H1 (cell line): ENCODE measurements around the gene SMARCA4. TPM values are rescaled to one million over a fixed set of nuclear protein-coding genes. Genes with fewer than 3 reads are reported as not detected.

Experiments used
- CTCF ChIA-PET: fragments of 300-600 bp; sonication (Branson Sonifier 250); formaldehyde crosslinking; loops from one replicate; lab custom pipeline; 2021; ENCODE audit not compliant: partially characterized antibody; lab: Charles Lee
- POLR2A ChIA-PET: fragments of 300-600 bp; sonication (Branson Sonifier 250); formaldehyde crosslinking; loops from one replicate; lab custom pipeline; 2021; ENCODE audit warnings: inconsistent platforms; ENCODE audit not compliant: partially characterized antibody; lab: Charles Lee
- DNase-seq, 2 experiments: peaks; one replicate each; pipeline versions ENCODE4 v3.0.0 to v3.0.0-alpha.2; 2010 to 2022; ENCODE audit warnings: low spot score in 2 of 2, low read depth in 1 of 2, mixed read lengths in 1 of 2
- FAIRE-seq: peaks from 2 replicates; lab custom pipeline; 2011; peaks lifted over from hg19 to GRCh38; lab: Jason Lieb, UNC
- H2AFZ ChIP-seq: 2 replicates; pipeline ENCODE4 v1.8.1; 2012; ENCODE audit warnings: low read length, inconsistent platforms
- H2AK5ac ChIP-seq: 2 replicates; pipeline ENCODE4 v1.6.1; 2013; ENCODE audit warnings: low read depth, low read length
- H2BK120ac ChIP-seq: replicated peaks from 2 replicates; pipeline ENCODE3; 2013; ENCODE audit warnings: low read depth, low read length, inconsistent platforms
- H2BK12ac ChIP-seq: 2 replicates; pipeline ENCODE4 v1.6.1; 2013; ENCODE audit warnings: low read depth, low read length
- H2BK15ac ChIP-seq: 2 replicates; pipeline ENCODE4 v1.6.1; 2013; ENCODE audit warnings: low read length
- H2BK20ac ChIP-seq: 2 replicates; pipeline ENCODE4 v1.6.1; 2013; ENCODE audit warnings: low read length
- H2BK5ac ChIP-seq: 2 replicates; pipeline ENCODE4 v1.6.1; 2013; ENCODE audit warnings: low read depth, low read length
- H3K14ac ChIP-seq: 2 replicates; pipeline ENCODE4 v1.6.1; 2013; ENCODE audit warnings: inconsistent platforms; ENCODE audit not compliant: insufficient read length
- H3K18ac ChIP-seq: 2 replicates; pipeline ENCODE4 v1.6.1; 2013; ENCODE audit warnings: low read length; ENCODE audit errors: extremely low read depth
- H3K23ac ChIP-seq: 2 replicates; pipeline ENCODE4 v1.6.1; 2013; ENCODE audit warnings: inconsistent platforms; ENCODE audit not compliant: insufficient read length
- H3K23me2 ChIP-seq: 2 replicates; pipeline ENCODE4 v1.6.1; 2013; ENCODE audit warnings: low read depth, low read length
- H3K27ac ChIP-seq: 2 replicates; pipeline ENCODE4 v1.6.1; 2011; ENCODE audit warnings: low read depth, low read length, inconsistent platforms
- H3K27me3 ChIP-seq, 4 experiments: replicated peaks in 1 of 4; 1 replicate in 1 of 4; 2 replicates in 3 of 4; pipeline versions ENCODE4 v1.6.1 to v1.8.1; 2011 to 2013; ENCODE audit warnings: low read length in 3 of 4, mild to moderate bottlenecking in 3 of 4, inconsistent platforms in 2 of 4, mixed read lengths in 2 of 4, moderate library complexity in 1 of 4; ENCODE audit not compliant: control insufficient read depth in 3 of 4, insufficient read depth in 3 of 4; ENCODE audit errors: extremely low read depth in 1 of 4
- H3K36me3 ChIP-seq, 4 experiments: 2 replicates each; pipeline versions ENCODE4 v1.6.1 to v1.8.1; 2011 to 2013; ENCODE audit warnings: mild to moderate bottlenecking in 4 of 4, low read length in 3 of 4, moderate library complexity in 2 of 4, control low read depth in 1 of 4, inconsistent platforms in 1 of 4; ENCODE audit not compliant: insufficient read depth in 4 of 4, control insufficient read depth in 2 of 4
- H3K4ac ChIP-seq: replicated peaks from 2 replicates; pipeline ENCODE3; 2013; ENCODE audit warnings: low read length, low read depth, mixed read lengths, inconsistent platforms; ENCODE audit not compliant: insufficient read length
- H3K4me1 ChIP-seq, 4 experiments: replicated peaks in 1 of 4; 1 replicate in 1 of 4; 2 replicates in 3 of 4; pipeline versions ENCODE4 v1.6.1 to v1.8.1; 2011 to 2013; ENCODE audit warnings: low read length in 3 of 4, inconsistent platforms in 2 of 4, mixed read lengths in 1 of 4; ENCODE audit not compliant: insufficient read depth in 4 of 4, control insufficient read depth in 3 of 4
- H3K4me2 ChIP-seq, 2 experiments: 2 replicates each; pipeline versions ENCODE4 v1.6.1 to v1.8.1; 2011 to 2013; ENCODE audit warnings: low read depth in 2 of 2, low read length in 2 of 2, control low read depth in 1 of 2, inconsistent platforms in 1 of 2, mild to moderate bottlenecking in 1 of 2; ENCODE audit not compliant: insufficient read depth in 1 of 2
- H3K4me3 ChIP-seq, 4 experiments: fragments of 200-600, 300-600 bp in 1 of 4; sonication (generic), shearing (Covaris generic), sonication (Bioruptor Twin) in 1 of 4; 2 replicates each; pipeline versions ENCODE4 v1.5.1 to v1.8.1; 2011 to 2016; ENCODE audit warnings: low read length in 4 of 4, low read depth in 3 of 4, control low read depth in 2 of 4, inconsistent platforms in 2 of 4, mild to moderate bottlenecking in 2 of 4, mixed read lengths in 1 of 4, moderate library complexity in 1 of 4; ENCODE audit not compliant: insufficient read depth in 2 of 4; ENCODE audit errors: extremely low read depth in 1 of 4
- H3K56ac ChIP-seq: replicated peaks from 2 replicates; pipeline ENCODE3; 2013; ENCODE audit warnings: low read depth, mild to moderate bottlenecking, mixed read lengths, low read length, inconsistent platforms; ENCODE audit not compliant: insufficient read length
- H3K79me1 ChIP-seq: 2 replicates; pipeline ENCODE4 v1.6.1; 2013; ENCODE audit warnings: low read depth, low read length, control low read depth
- H3K79me2 ChIP-seq, 2 experiments: 2 replicates each; pipeline versions ENCODE4 v1.6.1 to v1.8.1; 2012 to 2013; ENCODE audit warnings: low read length in 2 of 2, mild to moderate bottlenecking in 2 of 2, inconsistent platforms in 1 of 2; ENCODE audit not compliant: insufficient read depth in 2 of 2, control insufficient read depth in 1 of 2
- H3K9ac ChIP-seq, 4 experiments: replicated peaks in 1 of 4; 1 replicate in 1 of 4; 2 replicates in 3 of 4; pipeline versions ENCODE4 v1.6.1 to v1.8.1; 2011 to 2013; ENCODE audit warnings: low read depth in 3 of 4, low read length in 3 of 4, control low read depth in 2 of 4, mild to moderate bottlenecking in 2 of 4, moderate library complexity in 2 of 4, inconsistent platforms in 1 of 4; ENCODE audit errors: extremely low read depth in 1 of 4
- H3K9me3 ChIP-seq, 2 experiments: 2 replicates each; pipeline versions ENCODE4 v1.6.1 to v1.8.1; 2012 to 2013; ENCODE audit warnings: mild to moderate bottlenecking in 2 of 2, moderate library complexity in 2 of 2, control low read depth in 1 of 2, inconsistent platforms in 1 of 2, low read depth in 1 of 2, low read length in 1 of 2, mixed read lengths in 1 of 2; ENCODE audit not compliant: insufficient read depth in 2 of 2
- H4K20me1 ChIP-seq, 2 experiments: replicated peaks in 1 of 2; 2 replicates each; pipeline versions ENCODE3 to v1.8.1; 2011 to 2013; ENCODE audit warnings: inconsistent platforms in 2 of 2, low read length in 2 of 2, mild to moderate bottlenecking in 1 of 2; ENCODE audit not compliant: insufficient read depth in 2 of 2, control insufficient read depth in 1 of 2
- H4K5ac ChIP-seq: 2 replicates; pipeline ENCODE4 v1.6.1; 2013; ENCODE audit warnings: low read length, low read depth, mixed read lengths, inconsistent platforms; ENCODE audit not compliant: insufficient read length
- H4K8ac ChIP-seq: 2 replicates; pipeline ENCODE4 v1.8.0; 2013; ENCODE audit warnings: mild to moderate bottlenecking, moderate library complexity, low read length, inconsistent platforms; ENCODE audit not compliant: insufficient read depth; ENCODE audit errors: extremely low read depth
- H4K91ac ChIP-seq: replicated peaks from 2 replicates; pipeline ENCODE3; 2013; ENCODE audit warnings: low read length, mixed read lengths, inconsistent platforms; ENCODE audit not compliant: insufficient read length
- CBX5 ChIP-seq: fragments of 300-800, 300-1000 bp; sonication (generic); IDR thresholded peaks from 2 replicates; pipeline ENCODE4 v1.7.1; 2016; ENCODE audit warnings: antibody characterized with exemption, low read length, low read depth
- CBX8 ChIP-seq: fragments of 300-800, 300-1000 bp; sonication (generic); IDR thresholded peaks from 2 replicates; pipeline ENCODE4 v1.7.1; 2016; ENCODE audit warnings: low read depth, low read length, borderline replicate concordance
- EP300 ChIP-seq, 2 experiments: IDR thresholded peaks; 1 replicate in 1 of 2; 2 replicates in 1 of 2; pipeline ENCODE4 v1.6.1; 2011 to 2012; ENCODE audit warnings: low read depth in 2 of 2, low read length in 2 of 2, mild to moderate bottlenecking in 2 of 2, borderline replicate concordance in 1 of 2, inconsistent platforms in 1 of 2, moderate library complexity in 1 of 2
- EZH2 ChIP-seq: fragments of 200-600 bp; sonication (generic); IDR thresholded peaks from 2 replicates; pipeline ENCODE4 v1.7.1; 2012; ENCODE audit warnings: low read depth, mild to moderate bottlenecking, moderate library complexity, low read length, inconsistent platforms; ENCODE audit not compliant: severe bottlenecking
- KDM4A ChIP-seq: IDR thresholded peaks from one replicate; pipeline ENCODE4 v1.7.1; 2012; ENCODE audit warnings: low read depth, mild to moderate bottlenecking, moderate library complexity, low read length, inconsistent platforms; ENCODE audit not compliant: severe bottlenecking
- POU5F1 ChIP-seq: IDR thresholded peaks from 2 replicates; pipeline ENCODE4 v1.6.1; 2011; ENCODE audit warnings: low read depth, mild to moderate bottlenecking, low read length, moderate library complexity
- SAP30 ChIP-seq: fragments of 300-600 bp; sonication (generic); IDR thresholded peaks from 2 replicates; pipeline ENCODE4 v1.7.1; 2012; ENCODE audit warnings: low read length, moderate library complexity, mild to moderate bottlenecking, inconsistent platforms; ENCODE audit not compliant: insufficient read depth, insufficient replicate concordance
- SP4 ChIP-seq: IDR thresholded peaks from 2 replicates; pipeline ENCODE4 v1.6.1; 2012; ENCODE audit warnings: low read length, inconsistent platforms
- TAF1 ChIP-seq: IDR thresholded peaks from 2 replicates; pipeline ENCODE4 v1.6.1; 2011; ENCODE audit warnings: mild to moderate bottlenecking, low read depth, low read length
- TEAD4 ChIP-seq: IDR thresholded peaks from 2 replicates; pipeline ENCODE4 v1.6.1; 2012; ENCODE audit warnings: low read depth, low read length, inconsistent platforms, mixed read lengths
- WGBS, 2 experiments: shearing (Covaris generic) in 1 of 2; methylation state at CpG; one replicate each; pipeline versions ENCODE4 v1.1.6 to v1.1.7; 2013 to 2015; ENCODE audit warnings: low lambda C conversion rate in 2 of 2, mixed read lengths in 2 of 2, inconsistent platforms in 1 of 2, low coverage in 1 of 2, missing lambda C conversion rate in 1 of 2; ENCODE audit not compliant: insufficient replicate concordance in 2 of 2, insufficient coverage in 1 of 2, insufficient read length in 1 of 2; ENCODE audit errors: extremely low coverage in 1 of 2, missing lambda C conversion rate in 1 of 2; 5-methylcytosine and 5-hydroxymethylcytosine counted together
- polyA plus RNA-seq, 7 experiments: library from polyadenylated mRNA; depleted of rRNA in 3 of 7; stranded (reverse) in 5 of 7; unstranded in 2 of 7; fragments of >200 nt in 5 of 7; fragments of 200-250 nt in 2 of 7; gene quantifications; 1 replicate in 5 of 7; 2 replicates in 1 of 7; 4 replicates in 1 of 7; pipeline versions ENCODE4 v1.2.1 to v1.2.3, GENCODE V29; 2011 to 2013; ENCODE audit warnings: missing spikeins in 2 of 7, mixed read lengths in 2 of 7
- total RNA-seq: library from RNA; stranded (reverse); fragmentation: NEBNext Ultra II Directional; extraction: Animal tissue kit (Norgen Biotek cat#: 25700); gene quantifications from 2 replicates; pipeline ENCODE4 v1.2.1, GENCODE V29; 2021
- TF ChIP-seq, protein P1 (sequence below): IDR thresholded peaks from 2 replicates; pipeline ENCODE4 v1.6.1; 2012; ENCODE audit warnings: inconsistent platforms

The SMARCA4 gene
- total and polyA plus RNA-seq, 2 of the 8 experiments (the other 6 are each of a cell fraction or from before 2014, with no cell fraction given): 86.4 to 263 TPM

DNA sequence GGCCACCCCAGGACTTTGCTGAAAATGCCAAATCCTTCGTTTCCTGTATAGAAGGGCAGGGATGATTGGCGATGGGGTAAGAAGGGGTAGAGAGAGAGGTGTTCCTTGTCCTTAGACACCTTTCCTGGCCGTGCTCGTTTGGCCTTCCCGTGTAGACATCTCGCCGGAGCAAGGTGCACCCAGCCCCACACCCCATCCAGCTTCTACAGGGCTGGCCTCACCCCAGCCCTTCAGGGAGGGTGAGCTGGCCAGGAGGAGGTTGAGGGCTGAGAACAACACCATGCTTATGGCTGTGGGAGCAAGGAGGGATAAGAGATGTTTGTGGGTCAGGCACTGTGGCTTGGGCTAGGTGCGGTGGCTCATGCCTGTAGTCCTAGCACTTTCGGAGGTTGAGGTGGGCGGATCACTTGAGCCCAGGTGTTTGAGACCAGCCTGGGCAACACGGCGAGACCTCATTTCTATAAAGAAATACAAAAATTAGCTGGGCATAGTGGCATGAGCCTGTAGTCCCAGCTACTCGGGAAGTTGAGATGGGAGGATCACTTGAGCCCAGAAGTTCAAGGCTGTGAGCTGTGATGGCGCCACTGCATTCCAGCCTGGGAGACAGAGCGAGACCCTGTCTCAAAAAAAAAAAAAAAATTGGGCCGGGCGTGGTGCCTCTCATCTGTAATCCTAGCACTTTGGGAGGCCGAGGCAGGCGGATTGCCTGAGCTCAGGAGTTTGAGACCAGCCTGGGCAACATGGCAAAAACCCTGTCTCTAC, 15.5 kb downstream of the SMARCA4 start:
- no peak overlapping the region for H2BK15ac ChIP-seq
- H3K4me1 ChIP-seq: peaks cover 0 to 3% (median 0%) of the 10 kb centered on the region in 4 experiments; a peak in 4 of 7 replicates
- peaks cover 20 to 39% of the 10 kb centered on the region in 2 experiments for H4K20me1 ChIP-seq
- no peak overlapping the region for H4K91ac ChIP-seq
- ChIA-PET POLR2A (interaction anchor here (1.0 to 4.9 kb wide), 2 partner anchors 14 to 46 kb away, joined by 3 to 28 read pairs; partner anchors contain the start of gene SMARCA4), CTCF (interaction anchor here (0.6 to 2.1 kb wide), 9 partner anchors 11 to 750 kb away, joined by 3 to 5 read pairs (median 4); no protein-coding TSS in a partner anchor)
- WGBS, 2 experiments: 95% methylated on average over 16 of the region's 19 CpGs; no CpG with 5 or more reads in 1 of the 2 experiments
- no peak overlapping the region for H4K5ac ChIP-seq
- H3K23me2 ChIP-seq: no peaks in the 10 kb centered on the region
- H2AFZ ChIP-seq: no peak overlapping the region
- no peak overlapping the region for H3K9ac ChIP-seq
- no peak overlapping the region for H3K27ac ChIP-seq
- H3K23ac ChIP-seq: no peak overlapping the region
- no peak overlapping the region for H3K18ac ChIP-seq
- 0 out of 2 replicates have a peak overlapping the region, but pooled peaks have one; percentile 8 for H2BK5ac ChIP-seq
- no peak overlapping the region for H3K56ac ChIP-seq
- no peak overlapping the region for H2AK5ac ChIP-seq
- no peak overlapping the region for H3K4ac ChIP-seq
- no peak for FAIRE-seq
- H2BK20ac ChIP-seq: no peak overlapping the region
- H3K4me2 ChIP-seq: no peak overlapping the region
- H3K14ac ChIP-seq: no peak overlapping the region
- H2BK12ac ChIP-seq: no peak overlapping the region
- H3K79me2 ChIP-seq: peaks cover 29 to 94% of the 10 kb centered on the region in 2 experiments
- no peaks in the 10 kb centered on the region; a peak in 1 of 4 replicates for H3K9me3 ChIP-seq
- DNase-seq: no peak
- no peaks in the 10 kb centered on the region for H3K36me3 ChIP-seq
- peaks cover 25% of the 10 kb centered on the region for H3K79me1 ChIP-seq
- H3K27me3 ChIP-seq: no peaks in the 10 kb centered on the region
- no peak overlapping the region for H3K4me3 ChIP-seq
- H2BK120ac ChIP-seq: no peak overlapping the region
- no peak overlapping the region for H4K8ac ChIP-seq
- TF ChIP-seq CBX8 (no peak), CBX5 (no peak), POU5F1 (no peak), EZH2 (no peak), SP4 (no peak), SAP30 (no peak), KDM4A (no peak), TEAD4 (no peak), TAF1 (no peak), EP300 (IDR thresholded peaks at IDR 0.05; ENCODE audit: borderline replicate concordance in 1 of 2, low read depth in 2 of 2, low read length in 2 of 2) (no peak)
- TF ChIP-seq, protein P1, sequence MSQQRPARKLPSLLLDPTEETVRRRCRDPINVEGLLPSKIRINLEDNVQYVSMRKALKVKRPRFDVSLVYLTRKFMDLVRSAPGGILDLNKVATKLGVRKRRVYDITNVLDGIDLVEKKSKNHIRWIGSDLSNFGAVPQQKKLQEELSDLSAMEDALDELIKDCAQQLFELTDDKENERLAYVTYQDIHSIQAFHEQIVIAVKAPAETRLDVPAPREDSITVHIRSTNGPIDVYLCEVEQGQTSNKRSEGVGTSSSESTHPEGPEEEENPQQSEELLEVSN: no peak
